GM12874 (cell line): Measurements from ENCODE around the gene TMEM255B.

ENCODE experiments used
- CTCF ChIP-seq: IDR thresholded peaks from 2 replicates; pipeline ENCODE4 v1.5.1; 2011; ENCODE audit warnings: low read depth, mild to moderate bottlenecking, control low read depth, low read length, moderate library complexity; ENCODE audit not compliant: insufficient read depth

Gene TMEM255B

GRCh38 chr13:113804703-113805430, 45.8 kb downstream of the TMEM255B start:
- no peak for TF ChIP-seq CTCF

GRCh38 chr13:113805431-113806103, 46.5 kb downstream of the TMEM255B start:
- no peak for TF ChIP-seq CTCF

- TF ChIP-seq CTCF = no peak
Observed at GRCh38 chr13:113806104-113806471, 47.1 kb downstream of the TMEM255B start.

- no peak for TF ChIP-seq CTCF
Observed at GRCh38 chr13:113806526-113806925, 47.5 kb downstream of the TMEM255B start.

GRCh38 chr13:113808058-113808834, 49.2 kb downstream of the TMEM255B start:
- no peak for TF ChIP-seq CTCF

GRCh38 chr13:113809934-113810333, 50.9 kb downstream of the TMEM255B start:
- no peak for TF ChIP-seq CTCF

GRCh38 chr13:113810640-113811039, 51.6 kb downstream of the TMEM255B start:
- no peak for TF ChIP-seq CTCF
